ENCODE data around the gene SCGB3A1. TPM values are rescaled to one million over a fixed set of nuclear protein-coding genes. Genes with fewer than 3 reads are reported as not detected.

SCGB3A1 gene
- total RNA-seq, 1 donor from 2014 or later, result not detected

- TF ChIP-seq, protein P1, sequence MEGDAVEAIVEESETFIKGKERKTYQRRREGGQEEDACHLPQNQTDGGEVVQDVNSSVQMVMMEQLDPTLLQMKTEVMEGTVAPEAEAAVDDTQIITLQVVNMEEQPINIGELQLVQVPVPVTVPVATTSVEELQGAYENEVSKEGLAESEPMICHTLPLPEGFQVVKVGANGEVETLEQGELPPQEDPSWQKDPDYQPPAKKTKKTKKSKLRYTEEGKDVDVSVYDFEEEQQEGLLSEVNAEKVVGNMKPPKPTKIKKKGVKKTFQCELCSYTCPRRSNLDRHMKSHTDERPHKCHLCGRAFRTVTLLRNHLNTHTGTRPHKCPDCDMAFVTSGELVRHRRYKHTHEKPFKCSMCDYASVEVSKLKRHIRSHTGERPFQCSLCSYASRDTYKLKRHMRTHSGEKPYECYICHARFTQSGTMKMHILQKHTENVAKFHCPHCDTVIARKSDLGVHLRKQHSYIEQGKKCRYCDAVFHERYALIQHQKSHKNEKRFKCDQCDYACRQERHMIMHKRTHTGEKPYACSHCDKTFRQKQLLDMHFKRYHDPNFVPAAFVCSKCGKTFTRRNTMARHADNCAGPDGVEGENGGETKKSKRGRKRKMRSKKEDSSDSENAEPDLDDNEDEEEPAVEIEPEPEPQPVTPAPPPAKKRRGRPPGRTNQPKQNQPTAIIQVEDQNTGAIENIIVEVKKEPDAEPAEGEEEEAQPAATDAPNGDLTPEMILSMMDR (IDR thresholded peaks at IDR 0.05; ENCODE audit: partially characterized antibody, unreplicated experiment), result no peak
- DNase-seq, result no peak
- Mint-ChIP-seq H3K27ac (ENCODE audit: unreplicated experiment) (no peak overlapping the region), H3K4me1 (ENCODE audit: low read depth, unreplicated experiment) (no peaks in the 10 kb centered on the region), H3K4me3 (ENCODE audit: unreplicated experiment) (no peak overlapping the region), H3K9me3 (ENCODE audit: unreplicated experiment) (peaks cover 1% of the 10 kb centered on the region), H3K27me3 (ENCODE audit: unreplicated experiment) (peaks cover 18% of the 10 kb centered on the region), H3K36me3 (ENCODE audit: unreplicated experiment) (no peaks in the 10 kb centered on the region)
These were observed 4.2 kb upstream of the SCGB3A1 start for GRCh38 chr5:180595381-180596114.

DNA sequence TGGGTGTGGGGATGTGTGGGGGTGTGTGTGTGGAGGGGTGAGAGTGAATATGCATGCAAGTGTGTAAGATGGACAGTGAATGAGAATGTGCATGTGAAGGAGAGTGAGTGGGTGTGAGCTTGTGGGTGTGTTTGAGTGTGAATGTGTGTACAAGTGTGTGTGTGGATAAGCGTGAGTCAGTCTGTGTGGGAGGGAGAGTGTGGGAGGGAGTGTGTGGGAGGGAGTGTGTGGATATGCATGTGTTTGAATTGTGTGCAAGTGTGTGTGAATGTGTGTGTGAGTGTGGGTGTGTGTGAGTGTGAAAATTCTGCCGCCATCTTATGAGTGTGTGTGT, 3.7 kb upstream of the SCGB3A1 start:
- H3K27ac Mint-ChIP-seq (ENCODE audit: unreplicated experiment), result no peak overlapping the region

DNA sequence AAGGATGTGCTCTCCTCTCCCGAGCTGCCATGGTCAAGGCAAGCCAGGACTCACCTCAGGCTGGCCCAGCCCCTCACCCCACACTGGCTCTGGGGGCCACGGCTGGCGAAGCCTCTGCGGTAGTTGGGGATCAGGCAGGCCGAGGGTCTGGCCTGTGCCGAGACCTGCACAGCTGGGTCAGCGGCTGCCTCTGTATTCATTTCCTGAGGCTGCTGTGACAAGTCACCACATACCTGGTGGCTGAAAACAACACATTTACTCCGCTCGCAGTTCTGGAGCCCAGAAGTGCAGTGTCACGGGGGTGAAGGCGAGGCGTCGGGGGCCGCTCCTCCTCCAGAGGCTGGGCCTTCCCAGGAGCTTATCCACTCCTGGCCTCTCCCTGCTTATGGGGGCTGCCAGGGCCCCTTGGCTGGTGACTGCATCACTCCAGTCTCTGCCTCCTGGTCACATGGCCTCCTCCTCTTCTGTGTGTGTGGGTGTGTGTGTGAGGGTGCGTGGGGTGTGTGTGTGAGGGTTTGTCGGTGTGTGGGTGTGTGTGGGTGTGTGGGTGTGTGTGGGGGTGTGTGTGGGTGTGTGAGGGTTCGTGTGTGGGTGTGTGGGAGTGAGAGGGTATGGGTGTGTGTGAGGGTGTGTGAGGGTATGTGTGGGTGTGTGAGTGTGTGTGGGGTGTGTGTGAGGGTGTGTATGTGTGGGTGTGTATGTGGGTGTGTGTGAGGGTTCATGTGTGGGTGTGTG, 3.2 kb upstream of the SCGB3A1 start:
- H3K36me3 Mint-ChIP-seq (ENCODE audit: unreplicated experiment), result no peaks in the 10 kb centered on the region
- TF ChIP-seq, protein P1 (IDR thresholded peaks at IDR 0.05; ENCODE audit: partially characterized antibody, unreplicated experiment), result no peak
- H3K9me3 Mint-ChIP-seq (ENCODE audit: unreplicated experiment), result peaks cover 2% of the 10 kb centered on the region
- no peak overlapping the region for H3K27ac Mint-ChIP-seq (ENCODE audit: unreplicated experiment)
- H3K4me3 Mint-ChIP-seq (ENCODE audit: unreplicated experiment), result no peak overlapping the region
- DNase-seq, result no peak
- H3K4me1 Mint-ChIP-seq (ENCODE audit: low read depth, unreplicated experiment), result no peaks in the 10 kb centered on the region
- H3K27me3 Mint-ChIP-seq (ENCODE audit: unreplicated experiment), result peaks cover 22% of the 10 kb centered on the region

More for the DNA sequence above, 3.7 kb upstream of the SCGB3A1 start:
- H3K36me3 Mint-ChIP-seq (ENCODE audit: unreplicated experiment), result no peaks in the 10 kb centered on the region
- DNase-seq, result no peak
- TF ChIP-seq, protein P1 (IDR thresholded peaks at IDR 0.05; ENCODE audit: partially characterized antibody, unreplicated experiment), result no peak
- H3K4me1 Mint-ChIP-seq (ENCODE audit: low read depth, unreplicated experiment), result no peaks in the 10 kb centered on the region
- H3K27me3 Mint-ChIP-seq (ENCODE audit: unreplicated experiment), result peaks cover 18% of the 10 kb centered on the region
- H3K4me3 Mint-ChIP-seq (ENCODE audit: unreplicated experiment), result no peak overlapping the region
- no peaks in the 10 kb centered on the region for H3K9me3 Mint-ChIP-seq (ENCODE audit: unreplicated experiment)

- DNase-seq, result no peak
- no peaks in the 10 kb centered on the region for H3K4me1 Mint-ChIP-seq (ENCODE audit: low read depth, unreplicated experiment)
- H3K27ac Mint-ChIP-seq (ENCODE audit: unreplicated experiment), result no peak overlapping the region
- H3K4me3 Mint-ChIP-seq (ENCODE audit: unreplicated experiment), result no peak overlapping the region
- peaks cover 2% of the 10 kb centered on the region for H3K9me3 Mint-ChIP-seq (ENCODE audit: unreplicated experiment)
- TF ChIP-seq, protein P1 (IDR thresholded peaks at IDR 0.05; ENCODE audit: partially characterized antibody, unreplicated experiment), result no peak
- peaks cover 30% of the 10 kb centered on the region for H3K27me3 Mint-ChIP-seq (ENCODE audit: unreplicated experiment)
- H3K36me3 Mint-ChIP-seq (ENCODE audit: unreplicated experiment), result no peaks in the 10 kb centered on the region
These were observed 2.3 kb upstream of the SCGB3A1 start for GRCh38 chr5:180593446-180594206.
